ENCODE data around the gene ZNF777.
"Not testable (repeated sequence)": the region's sequence is repeated elsewhere in the genome, so short reads cannot be mapped to it uniquely, and the experiment has no call there.

The ZNF777 gene

DNA sequence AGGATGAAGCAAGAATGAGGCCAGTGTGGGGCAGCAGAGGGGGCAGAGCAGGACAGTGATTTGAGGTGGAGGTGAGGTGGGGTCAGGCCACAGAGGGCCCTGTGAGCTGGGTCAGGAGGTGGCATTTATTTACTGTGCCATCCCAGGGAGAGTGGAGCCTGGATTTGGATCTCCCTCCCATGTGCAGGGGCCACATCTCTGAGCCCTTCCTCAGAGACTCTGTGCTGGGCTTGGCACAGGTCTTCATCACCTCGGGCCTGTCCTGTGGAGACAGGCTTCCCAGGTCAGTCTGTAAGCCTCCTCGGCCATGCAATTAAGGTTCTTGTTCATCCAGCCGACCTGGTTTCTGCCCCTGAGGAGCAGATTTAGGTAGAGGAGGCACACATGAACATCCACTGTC is 40.9 kb downstream of the ZNF777 start:
- DNase-seq (ENCODE audit: extremely low read depth in 1 of 2, low read depth in 1 of 2): no peak

DNA sequence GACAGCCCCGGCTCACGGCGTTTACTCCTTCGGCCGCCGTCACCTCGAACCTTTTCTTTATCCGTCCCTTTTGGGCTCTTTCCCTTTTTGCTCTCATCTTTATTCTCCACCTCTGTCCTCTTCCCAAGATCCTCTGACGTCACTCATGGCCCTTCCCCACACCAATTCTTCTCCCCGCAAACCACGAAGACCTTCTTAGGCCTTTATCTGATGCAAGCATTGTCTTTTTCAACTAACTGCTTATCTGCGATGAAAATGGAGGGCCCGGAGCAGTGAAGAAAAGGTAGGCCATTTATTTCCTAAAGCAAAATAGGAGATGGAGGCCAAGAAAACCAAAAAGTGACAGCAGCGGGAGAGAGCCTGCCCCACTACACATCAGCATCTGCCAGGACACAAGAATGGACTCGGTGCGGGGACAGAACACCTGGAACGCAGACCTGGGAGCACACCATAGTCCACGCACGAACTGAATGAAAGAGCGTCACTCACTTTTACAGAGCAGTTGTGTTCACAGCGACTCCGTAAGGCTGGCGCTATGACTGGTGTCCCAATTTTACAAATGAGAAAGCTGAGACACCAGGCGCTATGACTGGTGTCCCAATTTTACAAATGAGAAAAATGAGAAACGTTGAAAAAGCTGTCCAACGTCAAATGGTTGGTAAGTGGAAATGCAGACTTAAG is 45.3 kb downstream of the ZNF777 start:
- no peak for DNase-seq (ENCODE audit: extremely low read depth in 1 of 2, low read depth in 1 of 2)

DNA sequence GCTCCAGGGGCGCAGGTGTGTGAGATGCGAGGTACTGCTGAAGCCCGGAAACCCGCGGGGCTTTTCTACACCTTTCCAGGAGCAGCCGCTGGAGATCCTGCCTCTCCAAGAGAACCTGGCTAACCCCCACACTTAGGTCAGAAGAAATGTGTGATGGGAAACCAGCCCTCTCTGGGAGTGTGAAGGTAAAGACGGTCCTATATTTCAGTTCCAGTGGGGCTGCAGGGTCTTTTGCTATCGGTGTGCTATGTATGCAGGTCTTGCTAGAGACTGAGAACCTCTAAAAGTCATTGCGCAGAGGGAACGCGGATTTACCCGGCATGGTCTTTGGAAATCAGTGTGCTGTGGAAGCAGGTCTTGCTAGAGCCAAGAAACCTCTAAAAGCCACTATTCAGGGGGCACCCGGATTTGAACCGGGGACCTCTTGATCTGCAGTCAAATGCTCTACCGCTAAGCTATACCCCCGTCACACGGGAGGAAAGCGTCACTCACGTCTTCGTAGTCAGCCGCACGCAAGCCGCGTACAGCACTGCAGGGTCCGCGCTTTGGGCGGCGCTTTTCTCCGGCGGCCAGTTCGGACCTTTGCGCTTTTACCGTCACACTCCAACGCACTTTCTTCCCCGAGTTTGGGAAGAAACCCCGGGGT is 46.0 kb downstream of the ZNF777 start:
- peak; percentile 9 to 54 for DNase-seq (ENCODE audit: extremely low read depth in 1 of 2, low read depth in 1 of 2)

DNA sequence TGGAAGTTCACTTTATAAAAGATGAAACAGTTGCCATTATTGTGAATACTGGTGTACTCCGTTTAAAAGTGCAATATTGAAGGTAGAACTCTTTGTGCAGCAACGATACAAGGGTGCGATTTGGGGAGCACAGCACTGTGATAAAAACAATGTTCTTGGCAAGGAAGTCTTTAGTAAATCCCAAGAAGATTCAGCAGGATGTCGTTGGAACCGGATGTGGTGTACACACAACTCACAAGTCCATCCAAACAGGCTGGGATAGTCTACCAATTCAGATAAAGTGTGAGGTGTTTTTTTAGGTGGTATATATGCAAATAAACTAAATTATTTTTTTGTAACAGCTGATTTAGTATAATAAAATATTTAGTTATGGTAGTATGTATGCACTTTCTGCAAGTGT is 46.7 kb downstream of the ZNF777 start:
- no peak for DNase-seq (ENCODE audit: extremely low read depth in 1 of 2, low read depth in 1 of 2)

DNA sequence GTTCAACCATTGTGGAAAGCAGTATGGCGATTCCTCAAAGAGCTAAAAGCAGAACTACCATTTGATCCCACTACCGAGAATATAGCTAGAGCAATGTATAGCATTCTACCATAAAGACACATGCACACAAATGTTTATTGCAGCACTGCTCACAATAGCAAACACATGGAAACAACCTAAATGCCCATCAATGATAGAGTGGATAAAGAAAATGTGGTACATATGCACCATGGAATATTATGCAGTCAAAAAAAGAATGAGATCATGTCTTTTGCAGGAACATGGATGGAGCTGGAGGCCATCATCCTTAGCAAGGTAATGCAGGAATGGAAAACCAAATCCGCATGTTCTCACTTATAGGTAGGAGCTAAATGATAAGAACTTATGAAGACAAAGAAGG is 47.8 kb downstream of the ZNF777 start:
- not testable (repeated sequence) for DNase-seq (ENCODE audit: extremely low read depth in 1 of 2, low read depth in 1 of 2)

DNA sequence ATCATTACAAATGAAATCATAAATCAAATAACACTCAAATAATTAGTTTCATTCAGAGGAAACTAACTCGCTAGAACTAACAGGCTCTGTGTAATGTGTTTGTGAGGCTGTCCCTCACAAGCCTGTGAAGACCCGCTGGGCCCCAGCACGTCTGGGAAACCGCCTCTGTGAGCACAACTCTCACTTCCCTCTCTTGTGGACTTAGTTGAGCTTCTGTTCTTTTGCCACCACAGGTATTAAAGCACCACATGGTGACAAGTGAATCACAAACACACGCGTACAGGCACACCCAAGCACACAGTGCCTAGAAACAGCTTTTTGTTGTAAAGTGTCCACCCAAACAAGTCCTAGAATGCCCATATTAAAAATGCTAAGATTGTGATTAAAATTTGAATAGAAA is 51.0 kb downstream of the ZNF777 start:
- DNase-seq (ENCODE audit: extremely low read depth in 1 of 2, low read depth in 1 of 2): no peak

DNA sequence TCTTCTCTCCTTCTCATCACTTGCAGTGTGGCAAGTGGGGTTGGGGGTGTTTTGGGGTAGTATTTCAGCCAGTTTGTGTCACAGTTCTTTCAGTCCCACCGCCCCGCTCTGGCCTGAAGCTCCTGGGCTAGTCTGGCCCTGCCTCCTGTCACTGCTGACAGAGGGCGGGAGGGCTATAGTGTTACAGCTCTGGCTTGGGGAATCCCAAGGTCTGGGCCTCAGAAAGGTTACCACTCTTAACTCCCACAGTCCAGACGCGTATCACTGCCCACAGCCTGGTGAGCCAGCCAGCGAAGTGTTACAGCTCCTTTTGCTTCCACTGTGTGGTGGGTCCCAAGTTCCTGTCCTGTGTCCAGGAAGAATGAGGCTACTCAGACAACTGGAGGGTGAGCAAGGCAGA is 56.0 kb downstream of the ZNF777 start:
- DNase-seq (ENCODE audit: extremely low read depth in 1 of 2, low read depth in 1 of 2): no peak

DNA sequence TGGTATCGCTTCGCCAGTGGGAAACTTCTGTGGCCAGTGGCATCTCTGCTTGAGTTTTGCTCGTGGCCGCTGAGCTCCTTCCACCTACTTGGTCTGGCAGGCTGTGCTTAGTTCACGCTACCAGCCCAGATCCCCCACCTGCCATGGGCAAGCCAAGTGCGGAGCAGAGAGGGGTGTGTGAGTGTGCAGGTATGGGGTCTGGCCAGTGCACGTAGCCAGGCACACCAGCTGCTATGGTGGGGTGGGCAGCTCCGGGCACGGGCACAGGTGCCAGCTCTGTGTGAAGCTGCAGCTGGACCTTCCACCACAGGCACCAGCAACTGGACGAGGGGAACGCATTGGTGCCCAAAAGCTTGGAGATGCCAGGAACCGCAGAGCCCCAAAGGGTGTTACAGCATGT is 56.5 kb downstream of the ZNF777 start:
- no peak for DNase-seq (ENCODE audit: extremely low read depth in 1 of 2, low read depth in 1 of 2)

DNA sequence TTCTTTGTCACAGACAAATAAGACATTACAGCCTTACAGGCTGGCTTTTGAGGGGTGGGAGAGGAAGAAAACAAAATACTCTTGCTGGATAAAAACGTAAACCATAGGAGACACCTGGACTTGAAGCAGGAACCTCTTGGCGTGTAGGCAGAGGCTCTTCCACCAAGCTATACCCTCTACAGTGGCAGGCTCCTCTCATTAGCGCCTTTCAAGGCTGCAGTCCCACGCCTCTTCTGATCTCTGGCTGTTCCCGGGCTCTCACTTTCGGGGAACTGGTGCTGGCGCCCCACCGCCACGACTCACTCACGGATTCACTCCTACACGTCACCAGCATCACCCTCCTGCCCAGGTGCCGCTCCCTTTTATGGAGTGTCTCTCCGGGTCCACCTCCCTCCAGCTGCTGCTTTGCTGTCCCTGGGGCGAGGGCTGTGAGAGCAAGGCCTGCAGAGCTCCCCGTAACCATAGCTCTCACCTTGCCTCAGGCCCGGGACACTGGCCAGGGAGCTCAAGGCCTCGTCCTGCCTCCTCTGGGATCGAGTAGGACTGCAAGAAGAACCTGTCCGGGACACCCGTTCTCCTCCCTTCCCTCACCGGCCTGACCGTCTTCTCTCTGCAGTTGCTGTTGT is 62.6 kb downstream of the ZNF777 start:
- no peak for DNase-seq (ENCODE audit: extremely low read depth in 1 of 2, low read depth in 1 of 2)

DNA sequence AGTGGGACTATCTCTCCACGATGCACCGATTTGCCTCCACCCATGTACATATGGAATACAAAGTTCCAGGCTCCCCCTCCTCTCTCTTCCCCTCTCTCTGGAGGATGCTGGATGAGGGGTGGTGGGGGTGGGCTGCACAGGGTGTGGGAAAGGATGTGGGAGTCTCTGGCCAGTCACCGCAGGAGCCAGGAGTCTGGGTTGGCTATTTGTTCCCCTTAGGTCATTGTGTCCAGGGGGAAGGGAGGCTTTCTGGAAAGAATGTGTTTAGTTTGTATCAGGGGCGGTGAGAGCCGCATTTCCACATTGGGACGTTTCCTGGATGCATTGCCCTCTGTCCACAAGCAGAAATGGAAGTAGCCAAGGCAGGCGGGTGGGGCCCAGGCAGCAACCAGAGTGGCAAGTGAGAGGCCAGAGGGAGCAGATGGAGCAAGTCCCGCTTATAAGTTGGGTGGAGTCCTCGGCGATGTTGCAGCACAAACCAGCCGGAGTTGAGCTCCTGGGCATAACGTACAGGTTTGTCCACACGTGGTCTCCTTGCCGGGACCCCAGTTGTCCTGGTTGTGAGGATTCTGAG is 63.3 kb downstream of the ZNF777 start:
- DNase-seq (ENCODE audit: extremely low read depth in 1 of 2, low read depth in 1 of 2): no peak

DNA sequence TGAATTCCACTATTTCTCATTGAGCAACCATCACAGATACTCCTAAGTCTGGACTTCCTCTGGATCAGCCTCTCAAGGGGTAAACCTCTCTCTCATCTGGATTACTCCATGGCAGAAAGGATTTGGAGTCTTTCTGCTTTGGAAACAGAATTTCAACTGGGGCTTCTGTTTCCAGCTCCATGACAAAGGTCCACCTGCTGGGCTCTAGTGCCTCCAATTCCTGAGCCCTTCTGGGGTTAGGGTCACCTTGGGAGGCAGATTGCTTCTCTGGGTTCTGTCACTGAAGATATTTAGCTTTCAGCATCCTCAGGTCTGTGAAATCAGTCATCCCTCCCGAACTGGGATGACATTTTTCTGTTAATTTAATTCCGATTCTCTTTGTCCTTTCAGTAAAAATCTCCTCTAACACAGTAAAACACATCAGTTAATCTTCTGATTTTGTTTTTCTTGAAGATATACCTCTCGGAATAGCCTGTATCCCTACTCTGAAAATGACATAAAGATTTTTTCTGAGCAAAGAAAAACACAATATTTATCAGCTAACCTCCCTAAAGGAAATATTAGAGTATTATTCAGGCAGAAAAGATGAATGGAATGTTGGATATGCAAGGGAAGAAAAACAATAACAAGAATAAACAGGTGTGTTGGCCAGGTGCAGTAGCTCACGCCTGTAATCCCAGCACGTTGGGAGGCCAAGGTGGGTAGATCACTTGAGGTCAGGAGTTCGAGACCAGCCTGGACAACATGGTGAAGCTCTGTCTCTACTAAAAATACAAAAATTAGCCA is 72.1 kb downstream of the ZNF777 start:
- DNase-seq (ENCODE audit: extremely low read depth in 1 of 2, low read depth in 1 of 2): not testable (repeated sequence)

DNA sequence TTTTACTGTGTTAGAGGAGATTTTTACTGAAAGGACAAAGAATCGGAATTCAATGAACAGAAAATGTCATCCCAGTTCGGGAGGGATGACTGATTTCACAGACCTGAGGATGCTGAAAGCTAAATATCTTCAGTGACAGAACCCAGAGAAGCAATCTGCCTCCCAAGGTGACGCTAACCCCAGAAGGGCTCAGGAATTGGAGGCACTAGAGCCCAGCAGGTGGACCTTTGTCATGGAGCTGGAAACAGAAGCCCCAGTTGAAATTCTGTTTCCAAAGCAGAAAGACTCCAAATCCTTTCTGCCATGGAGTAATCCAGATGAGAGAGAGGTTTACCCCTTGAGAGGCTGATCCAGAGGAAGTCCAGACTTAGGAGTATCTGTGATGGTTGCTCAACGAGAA is 74.3 kb downstream of the ZNF777 start:
- not testable (repeated sequence) for DNase-seq (ENCODE audit: extremely low read depth in 1 of 2, low read depth in 1 of 2)

DNA sequence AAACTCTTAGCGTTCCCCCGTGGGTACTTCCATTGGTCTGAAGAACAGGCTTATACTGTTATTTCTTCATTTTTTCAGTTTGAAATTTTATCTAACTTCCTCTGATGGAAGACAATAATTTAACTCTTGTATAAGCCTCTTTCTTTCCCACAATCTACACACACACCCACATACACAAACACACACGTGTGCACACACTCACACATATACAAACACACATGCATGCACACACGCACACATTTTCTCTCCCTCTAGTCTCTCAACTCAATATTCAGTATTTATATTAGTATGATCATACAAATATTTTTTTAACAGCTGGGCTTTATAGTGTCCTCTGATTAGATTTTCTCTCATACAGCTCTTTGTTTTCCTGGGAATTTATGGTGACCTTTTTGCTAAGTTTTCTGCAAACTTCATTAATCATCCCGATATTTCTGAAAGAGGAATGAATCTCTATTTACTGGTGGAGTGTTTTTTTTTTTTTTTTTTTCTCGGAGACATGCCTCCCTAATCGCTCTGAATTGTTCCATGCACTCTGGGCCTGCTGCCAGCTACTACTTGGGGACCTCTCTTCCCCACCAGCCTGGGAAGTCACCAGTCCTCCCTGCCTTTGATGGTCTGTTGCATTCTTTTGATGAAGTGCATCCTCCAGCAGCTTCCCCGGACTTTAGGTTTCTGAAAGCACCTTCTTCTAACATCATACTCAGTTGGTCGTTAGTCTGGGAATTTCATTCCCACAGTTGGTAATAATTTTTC is 75.5 kb downstream of the ZNF777 start:
- no peak for DNase-seq (ENCODE audit: extremely low read depth in 1 of 2, low read depth in 1 of 2)
